Transverse colon (tissue), 4 donors: Measurements from ENCODE around the gene ZNF302.

Experiments used
- CTCF ChIP-seq, 5 experiments: fragments of 200-600 bp in 3 of 5; fragments of 450-650 bp in 2 of 5; sonication (generic) in 3 of 5; IDR thresholded peaks; 1 replicate in 2 of 5; 2 replicates in 3 of 5; pipeline ENCODE4 v1.5.1; 2016 to 2017; ENCODE audit warnings: antibody characterized with exemption in 5 of 5, inconsistent platforms in 3 of 5, mild to moderate bottlenecking in 2 of 5, moderate library complexity in 1 of 5
- EP300 ChIP-seq: sonication (generic); formaldehyde crosslinking; IDR thresholded peaks from one replicate; pipeline ENCODE4 v1.6.1; 2017; ENCODE audit warnings: antibody characterized with exemption, low read depth
- POLR2A ChIP-seq: fragments of 450-650 bp; IDR thresholded peaks from one replicate; pipeline ENCODE4 v1.6.1; 2016; ENCODE audit warnings: antibody characterized with exemption, mild to moderate bottlenecking, moderate library complexity
- POLR2AphosphoS5 ChIP-seq, 3 donors: sonication (generic); formaldehyde crosslinking; IDR thresholded peaks; one replicate each; pipeline ENCODE4 v1.6.1; 2016; ENCODE audit warnings: antibody characterized with exemption in 3 of 3

- peak in 1 of 5 experiments; percentile 16 for TF ChIP-seq CTCF (IDR thresholded peaks at IDR 0.05)
- TF ChIP-seq POLR2AphosphoS5 (IDR thresholded peaks at IDR 0.05) = no peak
- TF ChIP-seq POLR2A = no peak
- no peak for TF ChIP-seq EP300
Observed at GRCh38 chr19:34662919-34663318, 14.6 kb upstream of the ZNF302 start.
